H1 (cell line): ENCODE results near the gene CAPN3.

ENCODE experiments used
- CEBPB ChIP-seq: IDR thresholded peaks from 2 replicates; pipeline ENCODE4 v1.6.1; 2012; ENCODE audit warnings: low read depth, low read length
- CTCF ChIP-seq, 3 experiments: IDR thresholded peaks; 1 replicate in 2 of 3; 2 replicates in 1 of 3; pipeline versions ENCODE4 v1.5.1 to v1.6.1; 2011; ENCODE audit warnings: low read length in 3 of 3, mild to moderate bottlenecking in 3 of 3, inconsistent platforms in 2 of 3, low read depth in 1 of 3, moderate library complexity in 1 of 3; ENCODE audit not compliant: insufficient read depth in 1 of 3; ENCODE audit errors: control extremely low read depth in 1 of 3
- EP300 ChIP-seq, 2 experiments: IDR thresholded peaks; 1 replicate in 1 of 2; 2 replicates in 1 of 2; pipeline ENCODE4 v1.6.1; 2011 to 2012; ENCODE audit warnings: low read depth in 2 of 2, low read length in 2 of 2, mild to moderate bottlenecking in 2 of 2, borderline replicate concordance in 1 of 2, inconsistent platforms in 1 of 2, moderate library complexity in 1 of 2
- EZH2 ChIP-seq: fragments of 200-600 bp; sonication (generic); IDR thresholded peaks from 2 replicates; pipeline ENCODE4 v1.7.1; 2012; ENCODE audit warnings: low read depth, mild to moderate bottlenecking, moderate library complexity, low read length, inconsistent platforms; ENCODE audit not compliant: severe bottlenecking
- POLR2AphosphoS5 ChIP-seq: IDR thresholded peaks from 2 replicates; pipeline ENCODE4 v1.6.1; 2011; ENCODE audit warnings: low read depth, low read length

- TF ChIP-seq EP300 (IDR thresholded peaks at IDR 0.05; ENCODE audit: borderline replicate concordance in 1 of 2, low read depth in 2 of 2, low read length in 2 of 2) (no peak), EZH2 (no peak), CEBPB (no peak), POLR2AphosphoS5 (no peak), CTCF (IDR thresholded peaks at IDR 0.05; ENCODE audit: control extremely low read depth in 1 of 3, insufficient read depth in 1 of 3, low read depth in 1 of 3, low read length in 3 of 3) (no peak)
Measured at GRCh38 chr15:42356851-42357250, 2.5 kb upstream of the CAPN3 start.
